ENCODE measurements around the gene C22orf42.

The C22orf42 gene

GRCh38 chr22:32132783-32133182, 26.3 kb downstream of the C22orf42 start:
- DNase-seq, result no peak

- DNase-seq, result no peak
Measured at GRCh38 chr22:32132126-32132525, 27.0 kb downstream of the C22orf42 start.

DNA sequence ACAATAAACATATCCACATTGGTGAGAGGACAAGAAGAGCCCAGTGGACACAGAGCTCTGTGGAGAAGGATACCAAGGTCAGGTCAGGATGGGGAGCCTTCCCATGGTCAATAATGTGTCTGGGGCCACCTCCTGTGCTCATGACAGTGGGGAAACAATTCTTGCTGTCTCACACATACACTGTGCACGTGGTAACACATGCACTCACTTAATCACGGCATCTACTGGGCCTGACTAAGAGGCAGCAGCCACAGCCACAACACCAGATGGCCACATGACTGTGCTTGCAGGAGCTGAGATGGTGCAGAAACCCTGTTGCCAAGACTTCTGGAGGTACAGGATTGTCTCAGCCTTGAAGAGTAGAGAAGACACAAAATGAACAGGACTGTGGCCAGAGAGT, 28.6 kb downstream of the C22orf42 start:
- no peak for DNase-seq

DNA sequence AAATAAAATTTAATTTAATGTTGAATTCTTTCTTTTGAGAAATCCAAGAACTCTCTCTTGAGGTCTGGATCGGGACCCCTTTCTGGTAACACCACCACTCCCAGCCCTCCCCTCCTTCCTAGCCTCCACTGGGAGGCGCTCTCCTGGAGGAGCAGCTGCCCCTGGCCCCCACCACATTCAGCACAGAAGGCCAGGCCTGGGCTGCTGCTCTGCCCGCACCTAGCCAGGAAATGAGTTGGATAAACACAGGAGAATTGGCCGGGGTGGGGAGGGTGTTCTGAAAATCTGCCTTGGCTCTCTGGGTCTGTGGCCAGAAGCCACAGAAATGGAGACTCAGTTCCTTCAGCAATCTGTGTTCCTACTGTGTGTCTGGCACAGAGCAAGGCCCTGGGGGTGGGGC, 31.2 kb downstream of the C22orf42 start:
- DNase-seq, result no peak

DNA sequence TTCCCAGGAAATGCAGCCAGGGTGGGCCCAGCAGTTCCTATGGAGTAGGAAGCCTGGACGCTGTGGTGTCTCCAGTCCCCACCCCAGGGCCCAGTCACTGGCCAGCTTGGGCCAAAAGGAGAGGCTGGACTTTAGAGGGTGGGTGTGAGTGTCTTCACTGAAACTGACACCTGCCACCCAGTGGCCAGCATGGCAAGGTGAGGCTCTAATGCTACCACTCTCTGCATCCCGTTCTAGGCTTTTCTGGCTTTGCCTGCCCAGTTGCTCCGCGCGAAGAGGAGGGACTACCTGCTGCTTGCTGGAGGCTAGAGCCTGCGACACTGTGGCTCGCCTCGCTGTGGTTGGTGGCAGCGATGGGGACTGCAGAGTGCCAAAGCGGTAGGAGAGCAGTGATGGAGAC, 35.4 kb downstream of the C22orf42 start:
- DNase-seq, result no peak

DNA sequence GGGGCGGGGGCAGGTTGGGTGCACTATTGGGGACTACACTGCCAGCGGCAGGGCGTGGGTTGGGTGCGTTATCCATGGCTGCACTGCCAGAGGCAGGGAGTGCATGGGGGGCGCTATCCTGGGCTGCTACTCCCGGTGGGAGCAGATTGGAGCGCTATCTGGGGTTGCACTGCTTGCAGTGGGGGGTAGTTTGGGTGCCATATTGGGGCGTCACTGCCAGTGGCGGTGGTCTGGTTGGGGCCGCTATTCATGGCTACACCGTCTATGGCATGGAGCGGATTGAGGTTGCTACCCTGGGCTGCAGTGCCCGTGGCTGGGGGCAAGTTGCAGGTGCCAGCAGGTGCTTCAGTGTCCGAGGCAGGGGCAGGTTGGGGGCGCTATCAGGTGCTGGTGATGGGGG, 36.2 kb downstream of the C22orf42 start:
- no peak for DNase-seq

DNA sequence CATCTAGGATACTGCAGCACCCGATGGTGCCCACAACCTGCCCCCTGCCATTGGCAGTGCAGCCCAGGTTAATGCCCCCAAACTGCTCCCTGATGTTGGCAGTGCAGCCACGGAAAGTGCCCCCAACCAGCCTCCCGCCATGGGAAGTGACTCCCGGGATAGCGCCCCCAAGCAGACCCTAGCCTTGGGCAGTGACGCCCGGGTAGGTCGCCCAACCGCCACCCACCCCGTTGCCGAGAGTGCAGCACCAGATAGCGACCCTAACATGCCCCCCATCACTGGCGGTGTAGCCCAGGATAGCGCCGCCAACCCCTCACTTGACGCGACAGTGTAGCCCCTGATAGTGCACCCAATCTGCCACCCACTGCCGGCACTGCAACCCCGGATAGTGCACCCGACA, 38.5 kb downstream of the C22orf42 start:
- DNase-seq, result no peak

DNA sequence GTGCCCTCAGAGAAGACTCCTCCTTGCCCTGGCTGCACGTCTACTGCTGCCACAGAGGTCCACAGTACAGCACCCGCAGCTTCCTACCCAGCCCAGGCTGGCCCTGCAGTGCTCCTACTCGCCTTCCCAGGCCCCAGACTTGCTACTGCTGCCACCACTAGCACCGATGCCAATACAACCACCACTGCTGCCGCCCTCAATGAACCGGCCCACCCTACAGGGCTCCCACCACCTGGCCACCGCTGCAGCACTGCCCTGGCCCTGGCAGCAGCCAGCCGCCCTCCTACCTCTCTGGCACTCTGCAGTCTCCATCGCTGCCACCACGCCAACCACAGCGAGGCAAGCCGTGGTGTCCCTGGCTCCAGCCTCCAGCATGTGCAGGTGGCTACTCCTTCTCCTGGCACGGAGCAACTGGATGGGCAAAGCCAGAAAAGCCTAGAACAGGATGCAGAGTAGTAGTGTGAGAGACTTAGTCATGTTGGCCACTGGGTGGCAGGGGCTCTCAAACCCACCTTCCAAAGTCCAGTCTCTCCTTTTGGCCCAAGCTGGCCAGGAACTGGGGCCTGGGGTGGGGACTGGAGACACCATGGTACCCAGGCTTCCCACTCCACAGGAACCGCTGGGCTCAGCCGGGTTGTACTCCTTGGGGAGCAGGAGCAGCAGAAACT, 39.4 kb downstream of the C22orf42 start:
- DNase-seq, result no peak

DNA sequence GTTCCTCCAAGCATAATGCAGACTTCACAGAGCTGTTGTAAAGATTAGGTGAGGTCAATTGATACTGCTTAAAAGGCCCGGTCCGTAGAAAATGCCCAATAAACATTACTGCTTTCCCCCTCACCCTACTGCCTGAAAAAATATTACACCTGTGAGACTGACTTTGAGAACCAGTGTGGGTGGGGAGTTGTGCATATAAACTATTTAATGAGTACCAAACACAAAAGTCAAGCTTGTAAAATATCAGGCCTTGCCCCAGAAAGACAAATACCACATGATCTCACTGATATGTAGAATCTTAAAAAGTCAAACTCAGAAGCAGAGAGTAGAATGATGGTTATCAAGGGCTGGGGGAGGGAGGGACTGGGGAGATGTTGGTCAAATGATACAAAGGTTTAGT, 46.7 kb downstream of the C22orf42 start:
- no peak for DNase-seq

- peak; percentile 10 to 12 for DNase-seq
Measured at GRCh38 chr22:32106930-32107329, 52.2 kb downstream of the C22orf42 start.

GRCh38 chr22:32103658-32104315, 55.3 kb downstream of the C22orf42 start:
- DNase-seq, result no peak

DNA sequence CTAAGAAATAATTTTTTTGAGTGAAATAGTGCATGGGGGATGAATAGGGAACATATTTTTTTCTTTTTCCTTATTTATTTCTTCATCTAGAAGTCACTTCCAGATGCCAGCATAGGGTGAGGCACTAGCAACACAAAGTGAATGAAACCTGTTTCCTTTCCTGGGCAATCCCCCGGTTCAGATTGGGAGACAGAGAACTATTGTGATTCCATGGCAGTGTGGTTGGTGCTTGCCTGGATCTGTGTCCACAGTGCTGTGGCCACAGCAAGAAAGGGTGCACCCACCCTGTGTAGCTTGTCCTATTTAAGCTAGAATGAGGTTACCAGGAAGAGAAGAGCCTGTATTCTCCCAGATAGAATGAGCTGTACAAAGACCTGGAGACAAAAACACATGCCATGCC, 58.4 kb downstream of the C22orf42 start:
- no peak for DNase-seq

Data from activated CD4-positive, alpha-beta T cell treated with anti-CD3 and anti-CD28 coated beads, Interleukin-2, amount 50 U/mL, for 48 hours (primary cell).